ENCODE data around the gene NOX4.
"Not testable (repeated sequence)": the region's sequence is repeated elsewhere in the genome, so short reads cannot be mapped to it uniquely, and the experiment has no call there.

NOX4 gene

GRCh38 chr11:89457190-89457589 lies 34.0 kb downstream of the NOX4 start:
- DNase-seq = no peak

GRCh38 chr11:89456681-89457080 lies 34.5 kb downstream of the NOX4 start:
- no peak for DNase-seq

GRCh38 chr11:89452780-89453179 lies 38.4 kb downstream of the NOX4 start:
- DNase-seq = no peak

GRCh38 chr11:89447845-89448244 lies 43.3 kb downstream of the NOX4 start:
- no peak for DNase-seq

GRCh38 chr11:89443361-89444322 lies 47.5 kb downstream of the NOX4 start:
- no peak for DNase-seq

GRCh38 chr11:89442801-89443200 lies 48.4 kb downstream of the NOX4 start:
- DNase-seq = no peak

GRCh38 chr11:89441606-89442005 lies 49.6 kb downstream of the NOX4 start:
- no peak for DNase-seq

- DNase-seq = no peak
Observed at GRCh38 chr11:89437317-89437716, 53.9 kb downstream of the NOX4 start.

GRCh38 chr11:89436071-89436470 lies 55.1 kb downstream of the NOX4 start:
- DNase-seq = no peak

GRCh38 chr11:89433278-89433677 lies 57.9 kb downstream of the NOX4 start:
- DNase-seq = no peak

GRCh38 chr11:89432182-89432581 lies 59.0 kb downstream of the NOX4 start:
- DNase-seq = not testable (repeated sequence)

- not testable (repeated sequence) for DNase-seq
Observed at GRCh38 chr11:89426501-89426900, 64.7 kb downstream of the NOX4 start.

GRCh38 chr11:89421718-89422117 lies 69.5 kb downstream of the NOX4 start:
- no peak for DNase-seq

GRCh38 chr11:89420981-89421380 lies 70.2 kb downstream of the NOX4 start:
- DNase-seq = no peak

- no peak for DNase-seq
Observed at GRCh38 chr11:89416961-89417360, 74.2 kb downstream of the NOX4 start.

- not testable (repeated sequence) for DNase-seq
Observed at GRCh38 chr11:89411112-89411511, 80.1 kb downstream of the NOX4 start.

- not testable (repeated sequence) for DNase-seq
Observed at GRCh38 chr11:89410666-89411065, 80.5 kb downstream of the NOX4 start.

- not testable (repeated sequence) for DNase-seq
Observed at GRCh38 chr11:89408441-89408840, 82.7 kb downstream of the NOX4 start.

- DNase-seq = no peak
Observed at GRCh38 chr11:89405629-89406028, 85.5 kb downstream of the NOX4 start.

- DNase-seq = not testable (repeated sequence)
Observed at GRCh38 chr11:89391654-89392053, 99.5 kb downstream of the NOX4 start.

- not testable (repeated sequence) for DNase-seq
Observed at GRCh38 chr11:89387501-89387900, 103.7 kb downstream of the NOX4 start.

- not testable (repeated sequence) for DNase-seq
Observed at GRCh38 chr11:89382986-89383385, 108.2 kb downstream of the NOX4 start.

GRCh38 chr11:89381094-89381493 lies 110.1 kb downstream of the NOX4 start:
- DNase-seq = no peak

GRCh38 chr11:89379976-89380771 lies 111.0 kb downstream of the NOX4 start:
- not testable (repeated sequence) for DNase-seq

Measured in CD4-positive, alpha-beta T cell treated with Interleukin-17A for 1 hour (primary cell).